Heart left ventricle (tissue), 16 donors: Measurements from ENCODE around the gene GATA6. TPM values are rescaled to one million over a fixed set of nuclear protein-coding genes. Genes with fewer than 3 reads are reported as not detected.
"Not testable (repeated sequence)": the region's sequence is repeated elsewhere in the genome, so short reads cannot be mapped to it uniquely, and the experiment has no call there.

ENCODE experiments used
- ATAC-seq, 4 donors: fragments of 200-7000 bp; cut with Tn5 transposase; one replicate each; pipeline ENCODE4 v1.9.1; 2020 to 2022; ENCODE audit warnings: moderate library complexity in 4 of 4, mild to moderate bottlenecking in 3 of 4, moderate number of reproducible peaks in 1 of 4
- DNase-seq, 5 donors: peaks; one replicate each; pipeline ENCODE4 v3.0.0-alpha.2; 2020
- H3K27ac ChIP-seq, 12 donors: fragments of 200-600 bp; sonication (generic) in 4 of 12; one replicate each; pipeline versions ENCODE4 v1.5.0 to v1.8.0; 2016 to 2022; ENCODE audit warnings: mild to moderate bottlenecking in 2 of 12
- H3K27me3 ChIP-seq, 9 donors: fragments of 200-600 bp; sonication (generic) in 2 of 9; one replicate each; pipeline versions ENCODE4 v1.5.1 to v1.8.0; 2016 to 2022; ENCODE audit warnings: mild to moderate bottlenecking in 3 of 9
- H3K36me3 ChIP-seq, 9 donors: fragments of 200-600 bp; sonication (generic) in 2 of 9; one replicate each; pipeline versions ENCODE4 v1.5.0 to v1.8.0; 2018 to 2022; ENCODE audit warnings: mild to moderate bottlenecking in 2 of 9
- H3K4me1 ChIP-seq, 12 donors: fragments of 200-600 bp; sonication (generic) in 4 of 12; one replicate each; pipeline versions ENCODE4 v1.5.0 to v1.8.0; 2016 to 2022; ENCODE audit warnings: mild to moderate bottlenecking in 3 of 12
- H3K4me3 ChIP-seq, 12 donors: fragments of 200-600 bp; sonication (generic) in 4 of 12; one replicate each; pipeline versions ENCODE4 v1.5.0 to v1.8.0; 2017 to 2022; ENCODE audit warnings: mild to moderate bottlenecking in 9 of 12, moderate library complexity in 4 of 12
- H3K9me3 ChIP-seq, 12 donors: fragments of 200-600 bp; sonication (generic) in 4 of 12; one replicate each; pipeline versions ENCODE4 v1.5.0 to v1.8.0; 2016 to 2022; ENCODE audit warnings: mild to moderate bottlenecking in 1 of 12
- CTCF ChIP-seq, 12 donors: fragments of 200-600 bp; sonication (generic) in 4 of 12; IDR thresholded peaks; one replicate each; pipeline versions ENCODE4 v1.5.0 to v1.8.0; 2018 to 2022; ENCODE audit warnings: antibody characterized with exemption in 12 of 12, mild to moderate bottlenecking in 5 of 12
- POLR2A ChIP-seq, 2 donors: fragments of 450-650 bp; IDR thresholded peaks; one replicate each; pipeline ENCODE4 v1.6.1; 2017; ENCODE audit warnings: antibody characterized with exemption in 2 of 2, mild to moderate bottlenecking in 2 of 2, moderate library complexity in 2 of 2
- WGBS, 4 donors: extraction: QIAGEN DNeasy Blood & Tissue Kit in 2 of 4; methylation state at CpG; one replicate each; pipeline versions ENCODE4 v1.1.5 to v1.1.7; 2013 to 2018; 5-methylcytosine and 5-hydroxymethylcytosine counted together
- intact Hi-C, 10 donors: fragments of 100-400 bp; cut with DNase I; formaldehyde crosslinking; loops; one replicate each; pipeline versions ENCODE4 v1.11.1 to v1.14.2; 2022
- polyA plus RNA-seq, 2 donors: library from polyadenylated mRNA; stranded (reverse); fragments of 200-250 nt; gene quantifications; one replicate each; pipeline ENCODE4 v1.2.3, GENCODE V29; 2013
- total RNA-seq, 9 donors: library from RNA; depleted of rRNA in 2 of 9; stranded (reverse); fragments of >200 nt in 2 of 9; fragmentation: NEBNext Ultra II Directional in 3 of 9; extraction: Animal tissue kit (Norgen Biotek cat#: 25700) in 3 of 9; gene quantifications; one replicate each; pipeline versions ENCODE4 v1.1.0 to v1.2.4, GENCODE V29; 2016 to 2023
- donor health status: ischemic (EF 13 %, LVEDD 7.1; RV severe dilation, severe dysfunction).
- donor health status: healthy with polysubstance abuse.
- donor health status: DM: no; HTN: yes; CAD: no.
- donor health status: DM: no; HTN: no; CAD: no.
- donor health status: ischemic (EF 25% LVEDD 6.9; RV normal size, moderate dysfunction).
- donor health status: ischemic (EF 25% LVEDD 5.7; RV mildly dilated, moderate dysfunction).
- donor health status: healthy.
- donor health status: DM: yes; HTN: yes; CAD: no.
- donor health status: ischemic (EF 35%, LVEDD 5.7; RV mildly dilated, moderate dysfunction).
- donor health status: nonischemic (EF 11% LVEDD 7.7; RV severe dilation, severe dysfunction).
- donor health status: DM: yes; HTN: yes; CAD: no.
- donor health status: PGD.
- donor health status: ischemic (EF 29% LVEDD 5.4; RV normal size, mild dysfunction).
- donor health status: nonischemic (EF 23%, LVEDD 6.1; RV moderate dilation, normal function).

Gene GATA6
- total and polyA plus RNA-seq, 11 donors, result 42.1 to 97.7 (median 74.9) TPM

- TF ChIP-seq POLR2A (IDR thresholded peaks at IDR 0.05) (no peak), CTCF (IDR thresholded peaks at IDR 0.05) (no peak)
- Histone ChIP-seq H3K27me3 (no peaks in the 10 kb centered on the region), H3K4me3 (peak overlapping the region in 1 of 12 donors; percentile 20), H3K9me3 (no peaks in the 10 kb centered on the region), H3K36me3 (peaks cover 0 to 93% (median 36%) of the 10 kb centered on the region in 9 donors), H3K27ac (peak overlapping the region; percentile 14 to 100 (median 81)), H3K4me1 (peaks cover 0 to 91% (median 58%) of the 10 kb centered on the region in 12 donors)
- ATAC-seq, result no peak
- WGBS, 4 donors, result 45 to 59% (median 51%) methylated on average over 4 of the region's 4 CpGs
- DNase-seq, result no peak
- intact Hi-C loops, result loop anchor here in 1 of 10 donors (5.0 kb wide), 1 partner anchor 379 kb away; no protein-coding TSS in a partner anchor
These were observed 13.7 kb downstream of the GATA6 start for GRCh38 chr18:22182884-22183697.

GRCh38 chr18:22183698-22184170, 14.3 kb downstream of the GATA6 start:
- H3K4me3 ChIP-seq, result peak overlapping the region in 1 of 12 donors; percentile 11
- peaks cover 0 to 97% (median 62%) of the 10 kb centered on the region in 12 donors for H3K4me1 ChIP-seq
- TF ChIP-seq CTCF (IDR thresholded peaks at IDR 0.05) (no peak), POLR2A (IDR thresholded peaks at IDR 0.05) (no peak)
- no peak for ATAC-seq
- DNase-seq, result no peak
- 37 to 48% (median 43%) methylated on average over 3 of the region's 3 CpGs for WGBS, 4 donors
- no peaks in the 10 kb centered on the region for H3K27me3 ChIP-seq
- peaks cover 0 to 89% (median 32%) of the 10 kb centered on the region in 9 donors for H3K36me3 ChIP-seq
- no peaks in the 10 kb centered on the region for H3K9me3 ChIP-seq
- intact Hi-C loops, result loop anchor here in 1 of 10 donors (5.0 kb wide), 1 partner anchor 379 kb away; no protein-coding TSS in a partner anchor
- H3K27ac ChIP-seq, result peak overlapping the region; percentile 14 to 100 (median 81)

GRCh38 chr18:22184573-22184972, 15.2 kb downstream of the GATA6 start:
- Histone ChIP-seq H3K27ac (peak overlapping the region; percentile 65 to 100 (median 83)), H3K4me1 (peaks cover 0 to 100% (median 67%) of the 10 kb centered on the region in 12 donors), H3K36me3 (peaks cover 0 to 89% (median 30%) of the 10 kb centered on the region in 9 donors)
- intact Hi-C loops, result loop anchor here in 1 of 10 donors (5.0 kb wide), 1 partner anchor 378 kb away; no protein-coding TSS in a partner anchor
- ATAC-seq (peak in 3 of 4 donors; percentile 46 to 54 (median 50)), DNase-seq (peak in 1 of 5 donors; percentile 58)
- not testable (repeated sequence) for H3K9me3 ChIP-seq, H3K4me3 ChIP-seq, H3K27me3 ChIP-seq
- TF ChIP-seq POLR2A (IDR thresholded peaks at IDR 0.05), result peak in 1 of 2 donors; percentile 47
- WGBS, 4 donors, result 50 to 67% (median 53%) methylated on average over 8 of the region's 8 CpGs

GRCh38 chr18:22185273-22185672, 15.9 kb downstream of the GATA6 start:
- intact Hi-C loops, result loop anchor here in 5 of 10 donors (5.0 kb wide), 3 partner anchors 82 to 372 kb away; no protein-coding TSS in a partner anchor
- Histone ChIP-seq H3K4me1 (peaks cover 0 to 100% (median 69%) of the 10 kb centered on the region in 12 donors), H3K9me3 (no peaks in the 10 kb centered on the region), H3K4me3 (peak overlapping the region in 2 of 12 donors; percentile 1 to 12), H3K27ac (peak overlapping the region; percentile 65 to 100 (median 83)), H3K27me3 (no peaks in the 10 kb centered on the region), H3K36me3 (peaks cover 0 to 93% (median 30%) of the 10 kb centered on the region in 9 donors)
- ATAC-seq (peak; percentile 35 to 71 (median 50)), DNase-seq (peak in 2 of 5 donors; percentile 44 to 70)
- WGBS, 4 donors, result 17 to 55% (median 40%) methylated on average over 6 of the region's 6 CpGs
- TF ChIP-seq POLR2A (IDR thresholded peaks at IDR 0.05), result no peak
- TF ChIP-seq CTCF (IDR thresholded peaks at IDR 0.05), result peak in 8 of 12 donors; percentile 13 to 52 (median 34)
